Smooth muscle cell (in vitro differentiated cells): ENCODE measurements around the gene TCF12. TPM values are rescaled to one million over a fixed set of nuclear protein-coding genes. Genes with fewer than 3 reads are reported as not detected.

Experiments used
- DNase-seq: peaks from one replicate; lab custom pipeline; 2025; ENCODE audit not compliant: unreplicated experiment; lab: John Stamatoyannopoulos, UW
- H2AFZ ChIP-seq: fragments of 200-600 bp; sonication (generic); 2 replicates; pipeline ENCODE4 v1.6.0; 2016; ENCODE audit warnings: antibody characterized with exemption, low read depth, mild to moderate bottlenecking
- H3F3A ChIP-seq: fragments of 200-600 bp; sonication (generic); 2 replicates; pipeline ENCODE4 v1.6.0; 2017; ENCODE audit warnings: antibody characterized with exemption, low read depth
- H3K27ac ChIP-seq: fragments of 200-600 bp; sonication (generic); 2 replicates; pipeline ENCODE4 v1.5.1; 2016; ENCODE audit warnings: low read depth, mild to moderate bottlenecking
- H3K27me3 ChIP-seq: fragments of 200-600 bp; sonication (generic); 2 replicates; pipeline ENCODE4 v1.6.1; 2016; ENCODE audit warnings: low read depth, mild to moderate bottlenecking
- H3K36me3 ChIP-seq: fragments of 200-600 bp; sonication (generic); 2 replicates; pipeline ENCODE4 v1.5.1; 2016; ENCODE audit warnings: low read depth
- H3K4me1 ChIP-seq: fragments of 200-600 bp; sonication (generic); 2 replicates; pipeline ENCODE4 v1.5.1; 2016; ENCODE audit warnings: low read depth
- H3K4me2 ChIP-seq: fragments of 200-600 bp; sonication (generic); 2 replicates; pipeline ENCODE4 v1.6.0; 2016; ENCODE audit warnings: mild to moderate bottlenecking
- H3K4me3 ChIP-seq: fragments of 200-600 bp; sonication (generic); 2 replicates; pipeline ENCODE4 v1.5.1; 2016; ENCODE audit warnings: mild to moderate bottlenecking
- H3K79me2 ChIP-seq: fragments of 200-600 bp; sonication (generic); 2 replicates; pipeline ENCODE4 v1.6.0; 2016; ENCODE audit warnings: low read depth, mild to moderate bottlenecking
- H3K9ac ChIP-seq: fragments of 200-600 bp; sonication (generic); 2 replicates; pipeline ENCODE4 v1.6.0; 2016; ENCODE audit warnings: low read depth
- H3K9me3 ChIP-seq: fragments of 200-600 bp; sonication (generic); replicated peaks from 2 replicates; pipeline ENCODE4 v1.5.1; 2016; ENCODE audit warnings: low read depth
- H4K20me1 ChIP-seq: fragments of 200-600 bp; sonication (generic); 2 replicates; pipeline ENCODE4 v1.6.0; 2016; ENCODE audit warnings: low read depth
- WGBS: methylation state at CpG from one replicate; pipeline ENCODE4 v1.1.7; 2016; ENCODE audit warnings: low lambda C conversion rate; 5-methylcytosine and 5-hydroxymethylcytosine counted together
- polyA plus RNA-seq: library from polyadenylated mRNA; unstranded; fragments of >200 nt; fragmentation: Nextera tagmentation; extraction: Ambion mirVana; gene quantifications from 2 replicates; pipeline ENCODE4 v1.2.1, GENCODE V29; 2016
- total RNA-seq: library from RNA; depleted of rRNA; stranded (reverse); fragments of >200 nt; gene quantifications from 2 replicates; pipeline ENCODE4 v1.2.3, GENCODE V29; 2014
- TF ChIP-seq, protein P1 (sequence below): fragments of 200-600 bp; sonication (generic); IDR thresholded peaks from 2 replicates; pipeline ENCODE4 v1.5.1; 2017; ENCODE audit warnings: borderline replicate concordance, mild to moderate bottlenecking, antibody characterized with exemption; ENCODE audit not compliant: insufficient read depth, poor library complexity, severe bottlenecking

The TCF12 gene
- total and polyA plus RNA-seq, 2 experiments from 2014 or later: 54.1 to 302 TPM

DNA sequence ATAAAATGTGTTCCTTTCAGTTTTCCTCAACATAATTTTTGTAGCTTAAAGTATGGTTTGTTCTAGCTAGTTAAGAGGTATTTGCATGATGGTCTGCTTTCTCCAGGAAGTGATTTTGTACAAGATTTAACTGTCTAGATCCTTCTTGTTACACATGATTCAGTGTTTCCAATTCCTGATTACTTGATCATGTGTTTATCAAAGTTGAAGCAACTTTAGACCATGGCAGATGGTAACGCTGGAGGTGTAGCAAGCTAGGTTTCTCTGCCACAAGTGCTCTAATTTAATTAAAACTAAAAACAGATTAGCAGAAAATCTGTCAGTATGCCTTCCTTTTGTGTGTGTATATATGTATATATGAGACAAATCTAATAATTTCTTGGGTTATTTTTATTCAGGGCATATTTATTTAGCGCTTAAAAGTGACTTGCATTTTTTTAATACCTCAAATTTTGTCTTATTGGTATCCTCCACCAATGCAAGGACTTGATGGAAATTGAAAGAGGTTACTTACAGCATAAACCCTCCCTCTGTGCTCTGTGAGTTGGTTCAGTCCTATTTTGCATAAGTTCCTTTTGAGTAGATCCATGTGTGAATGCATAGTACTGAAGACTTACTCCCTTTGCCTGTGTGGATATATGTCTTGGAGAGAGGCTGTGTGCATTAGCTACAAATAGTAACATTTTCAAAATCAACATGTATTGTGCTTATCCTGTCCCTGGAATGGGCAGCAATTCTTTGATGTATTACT is 300.6 kb downstream of the TCF12 start:
- Histone ChIP-seq H3K27ac (peak overlapping the region; percentile 81), H3K4me3 (peak overlapping the region; percentile 53), H3K4me2 (peak overlapping the region; percentile 78), H3K27me3 (no peaks in the 10 kb centered on the region), H4K20me1 (no peaks in the 10 kb centered on the region), H3K4me1 (peaks cover 91% of the 10 kb centered on the region), H3K36me3 (no peaks in the 10 kb centered on the region), H3F3A (peaks cover 16% of the 10 kb centered on the region), H2AFZ (no peak overlapping the region), H3K79me2 (peaks cover 76% of the 10 kb centered on the region), H3K9ac (peak overlapping the region; percentile 33), H3K9me3 (no peaks in the 10 kb centered on the region)
- WGBS: 47% methylated on average over 2 of the region's 2 CpGs
- TF ChIP-seq, protein P1, sequence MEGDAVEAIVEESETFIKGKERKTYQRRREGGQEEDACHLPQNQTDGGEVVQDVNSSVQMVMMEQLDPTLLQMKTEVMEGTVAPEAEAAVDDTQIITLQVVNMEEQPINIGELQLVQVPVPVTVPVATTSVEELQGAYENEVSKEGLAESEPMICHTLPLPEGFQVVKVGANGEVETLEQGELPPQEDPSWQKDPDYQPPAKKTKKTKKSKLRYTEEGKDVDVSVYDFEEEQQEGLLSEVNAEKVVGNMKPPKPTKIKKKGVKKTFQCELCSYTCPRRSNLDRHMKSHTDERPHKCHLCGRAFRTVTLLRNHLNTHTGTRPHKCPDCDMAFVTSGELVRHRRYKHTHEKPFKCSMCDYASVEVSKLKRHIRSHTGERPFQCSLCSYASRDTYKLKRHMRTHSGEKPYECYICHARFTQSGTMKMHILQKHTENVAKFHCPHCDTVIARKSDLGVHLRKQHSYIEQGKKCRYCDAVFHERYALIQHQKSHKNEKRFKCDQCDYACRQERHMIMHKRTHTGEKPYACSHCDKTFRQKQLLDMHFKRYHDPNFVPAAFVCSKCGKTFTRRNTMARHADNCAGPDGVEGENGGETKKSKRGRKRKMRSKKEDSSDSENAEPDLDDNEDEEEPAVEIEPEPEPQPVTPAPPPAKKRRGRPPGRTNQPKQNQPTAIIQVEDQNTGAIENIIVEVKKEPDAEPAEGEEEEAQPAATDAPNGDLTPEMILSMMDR: no peak
- no peak for DNase-seq

DNA sequence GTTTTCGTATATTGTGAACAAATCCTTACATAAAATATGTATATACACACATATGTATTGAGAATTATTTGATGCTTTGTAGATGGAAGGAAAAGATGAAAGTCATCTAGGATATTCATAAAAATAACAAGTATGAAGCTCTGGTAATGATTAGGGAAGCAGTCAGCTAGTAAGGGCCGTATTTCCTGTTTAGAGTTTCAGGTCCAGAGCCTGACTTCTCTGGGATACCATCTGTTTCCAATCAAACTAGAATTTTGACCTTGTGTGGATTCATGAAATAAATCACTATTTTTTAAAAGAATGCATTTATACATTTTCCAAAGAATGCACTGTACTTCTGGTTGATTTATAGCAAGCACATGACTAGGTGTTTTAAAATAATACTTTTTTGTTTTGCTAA is 301.8 kb downstream of the TCF12 start:
- WGBS: 45% methylated on average over 2 of the region's 2 CpGs
- TF ChIP-seq, protein P1: no peak
- Histone ChIP-seq H3K79me2 (peaks cover 78% of the 10 kb centered on the region), H3K4me1 (peaks cover 89% of the 10 kb centered on the region), H4K20me1 (no peaks in the 10 kb centered on the region), H3K27me3 (no peaks in the 10 kb centered on the region), H3K27ac (peak overlapping the region; percentile 81), H3K4me2 (peak overlapping the region; percentile 78), H3K9ac (peak overlapping the region; percentile 63), H3F3A (peaks cover 11% of the 10 kb centered on the region), H3K4me3 (peak overlapping the region; percentile 53), H3K9me3 (no peaks in the 10 kb centered on the region), H3K36me3 (no peaks in the 10 kb centered on the region), H2AFZ (no peak overlapping the region)
- DNase-seq: no peak

DNA sequence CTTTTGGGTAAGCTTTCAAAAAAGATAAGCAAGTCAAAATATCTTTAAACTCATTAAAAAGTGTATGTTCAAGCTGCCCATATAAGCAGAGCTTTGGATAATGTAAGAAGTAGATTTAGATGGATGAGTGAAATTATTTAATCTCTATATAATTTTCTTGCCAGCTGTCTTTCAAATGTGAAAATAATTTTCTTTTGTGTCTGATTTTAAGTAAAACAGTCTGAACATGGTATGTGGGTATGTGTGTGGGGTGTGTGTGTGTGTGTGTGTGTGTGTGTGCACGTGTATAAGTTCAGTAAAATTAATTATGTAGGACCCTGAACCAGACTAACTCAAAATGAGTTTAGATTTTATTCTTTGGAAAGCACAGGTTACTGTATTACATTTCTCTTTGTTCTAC is 302.7 kb downstream of the TCF12 start:
- Histone ChIP-seq H3K4me2 (peak overlapping the region; percentile 78), H3K79me2 (peaks cover 87% of the 10 kb centered on the region), H2AFZ (no peak overlapping the region), H4K20me1 (no peaks in the 10 kb centered on the region), H3K4me1 (peaks cover 81% of the 10 kb centered on the region), H3K27me3 (no peaks in the 10 kb centered on the region), H3K4me3 (peak overlapping the region; percentile 53), H3K9ac (peak overlapping the region; percentile 63), H3K27ac (peak overlapping the region; percentile 81), H3K9me3 (no peaks in the 10 kb centered on the region), H3F3A (peaks cover 6% of the 10 kb centered on the region), H3K36me3 (no peaks in the 10 kb centered on the region)
- TF ChIP-seq, protein P1: no peak
- WGBS: 48% methylated on average over 1 of the region's 1 CpG
- no peak for DNase-seq

DNA sequence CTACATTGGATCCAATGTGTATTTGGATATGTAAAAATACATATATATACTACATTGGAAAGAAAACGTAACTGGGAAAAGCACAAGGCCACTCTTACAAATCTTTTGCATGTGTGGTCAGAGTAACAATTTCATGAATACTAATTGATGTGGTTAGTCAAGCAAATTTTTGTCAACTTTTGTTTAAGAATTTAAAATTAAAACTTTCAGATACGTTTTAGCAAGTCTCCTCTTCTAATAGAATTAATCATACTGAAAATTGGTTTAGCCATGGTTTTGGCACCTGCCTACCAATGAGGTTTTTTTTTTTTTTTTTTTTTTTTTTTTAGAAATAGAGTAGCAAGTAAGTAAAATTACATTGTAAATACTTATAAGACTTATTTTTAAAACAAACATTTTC is 304.9 kb downstream of the TCF12 start:
- peaks cover 84% of the 10 kb centered on the region for H3K4me1 ChIP-seq
- H2AFZ ChIP-seq: no peak overlapping the region
- H3K36me3 ChIP-seq: no peaks in the 10 kb centered on the region
- H3K27me3 ChIP-seq: no peaks in the 10 kb centered on the region
- peaks cover under 1% of the 10 kb centered on the region for H3F3A ChIP-seq
- peak overlapping the region; percentile 90 for H3K27ac ChIP-seq
- no peak for DNase-seq
- peak overlapping the region; percentile 78 for H3K4me2 ChIP-seq
- H3K9me3 ChIP-seq: no peaks in the 10 kb centered on the region
- H3K4me3 ChIP-seq: no peak overlapping the region
- 69% methylated on average over 2 of the region's 2 CpGs for WGBS
- H4K20me1 ChIP-seq: no peaks in the 10 kb centered on the region
- H3K79me2 ChIP-seq: peaks cover 96% of the 10 kb centered on the region
- no peak overlapping the region for H3K9ac ChIP-seq
- TF ChIP-seq, protein P1: no peak
